ENCODE measurements around the gene HHEX.

HHEX gene

DNA sequence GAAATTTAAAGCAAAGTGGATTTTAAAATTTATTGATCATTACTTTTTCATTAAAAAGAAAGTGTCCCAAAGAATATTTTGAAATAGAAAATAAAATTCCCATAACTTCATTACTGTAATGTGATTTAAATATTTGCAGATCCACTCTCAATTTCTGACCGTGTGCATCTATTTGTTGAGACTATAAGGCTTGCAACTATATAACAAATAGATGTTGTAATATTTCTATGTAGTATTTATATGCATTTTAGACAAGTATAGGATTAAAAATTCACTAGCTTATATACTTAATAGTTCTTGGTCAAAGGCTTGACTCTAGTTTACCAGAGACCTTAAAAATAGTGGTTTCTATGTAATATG is 3.8 kb downstream of the HHEX start:
- no peak for DNase-seq

DNA sequence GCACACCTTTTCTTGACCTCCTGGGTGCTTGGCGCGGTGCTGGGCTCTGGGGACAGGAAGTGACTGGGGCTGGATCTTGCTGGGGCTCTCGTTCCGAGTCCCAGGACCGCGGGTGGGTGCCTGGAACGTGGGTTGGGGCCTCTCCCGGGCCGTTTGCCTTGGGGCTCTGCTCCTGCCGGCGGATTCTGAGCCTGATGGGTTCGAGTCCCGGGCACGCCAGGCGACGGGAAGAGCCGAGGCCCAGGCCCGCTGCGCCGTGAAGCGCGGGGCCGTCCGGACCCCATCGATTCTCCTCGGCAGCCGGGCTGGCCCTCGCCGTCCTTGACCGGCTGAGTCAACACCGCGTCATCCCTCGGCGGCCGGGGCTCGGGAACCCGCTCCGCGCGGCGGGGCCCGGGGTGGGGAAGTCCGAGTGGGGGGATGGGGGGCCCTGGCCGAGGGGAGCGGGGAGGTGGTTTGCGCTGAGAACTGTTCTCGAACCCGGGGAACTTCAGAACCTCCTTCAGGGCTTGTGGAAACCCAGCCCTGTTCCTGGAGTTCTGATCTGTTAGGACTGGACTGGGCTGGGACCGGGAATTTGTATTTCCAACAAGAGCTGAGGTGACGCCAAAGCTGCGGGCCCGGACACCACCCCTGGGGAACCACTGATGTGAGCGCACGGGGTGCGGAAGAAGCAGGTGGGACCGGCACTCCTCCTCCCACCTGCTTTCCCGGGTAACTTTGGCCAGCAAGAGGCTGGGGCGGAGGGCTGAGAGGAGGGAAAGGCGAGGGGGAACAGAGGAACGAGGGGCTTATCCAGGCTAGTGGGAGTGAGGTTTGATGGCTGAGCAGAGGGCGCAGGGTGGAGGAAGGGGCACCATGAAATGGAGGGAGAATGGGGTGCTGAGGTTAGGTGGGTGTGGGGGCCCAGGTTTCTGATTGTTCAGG is 6.2 kb downstream of the HHEX start:
- DNase-seq: no peak

DNA sequence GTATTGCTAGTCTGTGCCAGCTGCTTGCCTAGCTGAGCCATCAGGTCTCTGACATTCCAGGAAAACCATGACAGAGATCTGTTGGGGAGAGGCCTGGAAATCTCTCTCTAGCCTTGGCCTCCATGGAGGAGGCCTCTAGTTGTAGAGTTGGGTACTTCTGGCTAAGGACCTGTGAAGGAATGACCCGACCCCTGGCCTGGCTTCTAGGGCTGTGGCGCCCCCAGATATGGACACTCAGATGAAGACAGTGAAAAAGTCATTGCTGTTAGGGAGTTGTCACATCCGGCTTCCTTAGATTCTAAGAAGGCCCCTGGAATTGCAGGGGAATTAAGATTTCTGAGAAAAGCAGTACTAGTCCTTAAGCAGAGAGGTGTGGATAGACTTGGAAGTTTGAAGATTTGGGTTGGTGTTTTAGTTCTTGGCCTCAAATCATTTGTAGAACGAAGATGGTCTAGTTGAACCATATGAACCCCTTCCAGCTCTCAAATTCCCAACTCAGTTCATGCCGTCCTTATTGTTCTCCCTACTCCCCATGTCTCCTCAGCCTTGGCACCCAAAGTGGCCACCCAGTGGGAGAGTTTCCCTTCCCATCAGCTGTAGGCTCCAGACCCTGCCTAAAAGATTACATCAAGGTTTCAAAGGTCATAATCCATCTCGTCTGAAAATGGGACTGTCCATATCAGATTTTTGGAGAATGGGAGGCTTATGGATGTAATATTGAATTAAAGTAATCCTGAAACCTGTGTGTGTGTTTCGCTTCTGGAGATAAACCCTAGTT is 7.0 kb downstream of the HHEX start:
- DNase-seq: no peak

- DNase-seq: no peak
Measured at GRCh38 chr10:92697663-92698511, 8.1 kb downstream of the HHEX start.

GRCh38 chr10:92699193-92699517 is 9.4 kb downstream of the HHEX start:
- no peak for DNase-seq

GRCh38 chr10:92699518-92700381 is 10.0 kb downstream of the HHEX start:
- DNase-seq: peak in 1 of 2 experiments; percentile 12

DNA sequence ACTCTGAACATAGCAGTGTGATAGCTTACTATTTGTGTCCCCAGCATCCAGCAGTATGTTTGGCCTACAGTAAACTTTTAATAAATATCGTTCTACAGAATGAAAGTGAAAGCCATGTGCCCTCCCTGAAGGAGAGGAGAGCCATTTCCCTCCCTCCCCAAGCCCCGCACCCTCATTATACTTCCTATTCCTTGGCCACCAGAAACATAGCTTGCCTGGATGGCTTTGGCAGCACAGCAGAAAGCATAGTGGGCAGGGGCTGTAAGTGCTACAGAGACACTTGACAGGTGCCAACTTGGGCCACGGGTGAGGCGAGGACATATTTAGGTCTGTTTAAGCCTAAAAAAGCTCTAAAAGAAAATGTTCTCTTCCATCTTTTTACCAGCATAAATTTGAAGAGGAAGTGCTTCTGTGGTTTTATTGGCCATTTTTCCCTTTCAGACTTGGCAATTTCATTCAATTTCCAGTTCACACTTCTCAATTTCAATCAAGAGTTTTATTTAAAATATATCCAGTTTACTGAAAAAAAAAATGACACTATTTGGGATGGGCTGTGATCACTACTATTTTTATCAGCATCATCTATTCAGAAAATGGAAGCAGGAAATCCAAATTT is 12.7 kb downstream of the HHEX start:
- no peak for DNase-seq

- DNase-seq: no peak
Measured at GRCh38 chr10:92712016-92712889, 22.5 kb downstream of the HHEX start.

- no peak for DNase-seq
Measured at GRCh38 chr10:92714152-92714845, 24.5 kb downstream of the HHEX start.

DNA sequence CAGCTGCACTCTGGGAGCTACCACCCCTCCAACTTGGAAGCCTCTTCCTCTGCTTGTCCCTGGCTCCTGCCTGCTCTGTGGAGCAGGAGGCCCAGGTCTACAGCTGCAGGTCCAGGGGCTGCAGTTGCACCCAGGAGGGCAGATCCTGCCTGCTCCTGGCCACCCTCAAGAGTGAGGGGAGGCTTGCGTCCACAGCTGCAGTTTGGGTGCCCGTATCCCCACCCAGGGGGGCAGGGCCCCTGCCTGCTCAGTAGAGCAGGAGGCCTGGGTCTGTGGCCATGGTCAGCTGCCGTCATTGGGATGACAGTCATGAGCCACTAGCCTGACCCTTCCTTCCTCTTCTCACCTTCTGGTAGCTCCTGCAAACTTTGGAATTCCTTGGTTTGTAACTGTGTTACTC is 25.1 kb downstream of the HHEX start:
- DNase-seq: no peak

GRCh38 chr10:92719991-92720830 is 30.5 kb downstream of the HHEX start:
- DNase-seq: no peak

DNA sequence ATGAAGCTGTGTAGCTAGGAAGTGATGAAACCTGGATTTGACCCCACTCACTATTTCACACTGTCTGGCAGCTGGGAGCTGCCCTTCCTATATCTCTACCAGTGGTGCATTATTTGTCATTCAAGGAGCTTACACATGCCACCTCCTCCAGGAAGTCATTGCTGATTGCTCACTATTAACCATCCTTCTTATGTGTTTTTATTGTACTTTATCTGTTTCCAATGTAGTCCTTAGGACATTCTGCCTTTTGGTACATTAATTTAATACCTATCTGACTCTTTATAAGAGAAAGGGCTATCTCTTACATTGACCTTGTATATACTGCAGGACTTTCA is 31.0 kb downstream of the HHEX start:
- DNase-seq: no peak

DNA sequence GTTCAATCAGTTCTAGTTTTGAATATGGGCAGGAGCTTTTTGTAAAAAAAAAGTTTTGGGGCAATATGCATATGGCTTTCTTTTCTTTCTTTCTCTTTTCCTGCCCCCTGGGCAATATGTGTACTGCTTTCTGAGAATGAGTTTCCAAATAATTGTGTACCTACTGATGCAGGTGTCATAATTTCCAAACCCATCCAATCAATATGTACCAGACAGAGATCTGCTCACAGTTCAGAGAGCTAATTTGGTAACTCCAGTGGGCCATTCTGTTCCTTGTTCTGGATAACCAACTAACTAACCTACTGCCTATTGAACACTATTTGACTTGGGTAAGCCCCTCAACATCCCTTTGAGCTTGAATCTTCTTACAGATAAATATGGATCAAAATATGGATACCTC is 32.6 kb downstream of the HHEX start:
- no peak for DNase-seq

- DNase-seq: no peak
Measured at GRCh38 chr10:92727141-92727540, 37.4 kb downstream of the HHEX start.

GRCh38 chr10:92727550-92727949 is 37.8 kb downstream of the HHEX start:
- DNase-seq: no peak

DNA sequence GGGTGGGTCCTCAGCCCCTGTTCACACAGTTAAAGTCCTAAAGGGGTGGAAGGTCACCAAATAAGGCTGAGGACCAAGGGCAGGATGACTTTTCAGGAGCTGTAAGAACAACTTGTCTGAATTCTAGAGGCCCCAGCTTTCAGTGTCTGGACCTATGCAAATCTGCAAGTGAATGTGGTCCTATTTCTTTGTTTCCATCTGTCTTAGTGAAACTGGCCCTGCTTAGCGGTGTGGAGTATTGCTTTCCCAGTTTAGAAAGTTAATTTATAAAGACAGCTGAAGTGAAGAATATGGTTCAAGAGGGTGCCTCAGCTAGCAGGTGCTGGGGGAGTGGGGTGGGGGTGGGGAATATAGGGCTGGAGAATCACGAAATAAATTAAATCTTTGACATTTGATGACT is 40.1 kb downstream of the HHEX start:
- DNase-seq: no peak

DNA sequence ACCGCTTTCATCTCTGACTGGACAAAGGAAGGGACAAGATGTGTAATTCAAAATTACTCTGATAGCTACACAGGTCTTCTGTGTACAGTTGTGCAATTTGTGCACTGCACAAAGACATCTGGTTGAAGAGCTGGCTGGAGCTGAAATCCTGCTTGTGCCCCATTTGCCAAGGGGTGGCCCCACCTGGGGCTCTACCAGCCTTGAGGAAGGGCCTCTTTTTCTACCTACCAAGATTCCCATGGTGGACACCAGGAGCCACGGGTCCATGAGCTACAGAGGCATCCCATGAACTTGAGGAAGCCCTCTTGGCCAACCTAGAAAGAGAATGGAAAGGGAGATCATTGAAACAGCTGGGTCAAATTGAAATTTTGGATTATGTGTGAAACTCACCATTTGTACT is 43.2 kb downstream of the HHEX start:
- DNase-seq: no peak

DNA sequence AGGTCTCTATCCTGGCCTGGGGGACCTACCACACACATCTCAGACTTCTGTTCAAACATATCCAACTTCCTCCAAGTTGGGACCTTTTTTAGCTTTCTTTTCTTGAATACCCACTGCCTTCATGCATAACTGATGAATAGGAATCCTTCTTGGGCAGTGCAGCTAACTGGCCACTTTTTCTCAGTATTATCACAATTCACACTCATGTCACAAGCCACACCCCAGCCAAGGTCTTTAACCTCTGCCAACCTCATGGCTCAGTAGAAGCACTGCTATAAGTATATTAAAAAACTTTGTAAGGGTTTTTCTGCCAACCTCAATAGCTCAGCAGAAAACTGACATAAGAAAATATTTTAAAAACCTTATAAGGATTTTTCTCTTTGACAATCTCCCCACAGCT is 44.5 kb downstream of the HHEX start:
- DNase-seq: no peak

GRCh38 chr10:92735938-92736337 is 46.2 kb downstream of the HHEX start:
- no peak for DNase-seq
